Thyroid gland (tissue), 4 donors: ENCODE results near the gene RBM23. TPM values are rescaled to one million over a fixed set of nuclear protein-coding genes. Genes with fewer than 3 reads are reported as not detected.

Source experiments
- DNase-seq, 2 donors: peaks; one replicate each; pipeline ENCODE4 v3.0.0-alpha.2; 2019
- H3K27ac ChIP-seq, 3 donors: fragments of 200-600 bp; sonication (generic); 1 replicate in 2 of 3; 2 replicates in 1 of 3; pipeline ENCODE4 v1.5.1; 2016 to 2019; ENCODE audit warnings: mild to moderate bottlenecking in 1 of 3, moderate library complexity in 1 of 3
- H3K27me3 ChIP-seq: fragments of 200-600 bp; sonication (generic); one replicate; pipeline ENCODE4 v1.5.1; 2019
- H3K36me3 ChIP-seq, 2 donors: fragments of 200-600 bp; sonication (generic); one replicate each; pipeline ENCODE4 v1.5.1; 2016 to 2019
- H3K4me1 ChIP-seq, 2 donors: fragments of 200-600 bp; sonication (generic); one replicate each; pipeline ENCODE4 v1.5.1; 2017 to 2019
- H3K4me3 ChIP-seq, 3 donors: fragments of 200-600 bp; sonication (generic); replicated peaks in 1 of 3; 1 replicate in 2 of 3; 2 replicates in 1 of 3; pipeline ENCODE4 v1.5.1; 2016; ENCODE audit warnings: mild to moderate bottlenecking in 1 of 3
- H3K9me3 ChIP-seq: fragments of 200-600 bp; sonication (generic); one replicate; pipeline ENCODE4 v1.5.1; 2017
- CTCF ChIP-seq, 6 experiments: fragments of 200-600 bp in 3 of 6; fragments of 450-650 bp in 3 of 6; sonication (generic) in 3 of 6; IDR thresholded peaks; one replicate each; pipeline ENCODE4 v1.5.1; 2016 to 2019; ENCODE audit warnings: antibody characterized with exemption in 6 of 6, mild to moderate bottlenecking in 2 of 6, inconsistent platforms in 1 of 6, moderate library complexity in 1 of 6
- POLR2A ChIP-seq, 2 donors: fragments of 450-650 bp; IDR thresholded peaks; one replicate each; pipeline ENCODE4 v1.6.1; 2017; ENCODE audit warnings: antibody characterized with exemption in 2 of 2, mild to moderate bottlenecking in 2 of 2, moderate library complexity in 1 of 2
- WGBS, 2 donors: methylation state at CpG; one replicate each; pipeline ENCODE4 v1.1.5; 2017; 5-methylcytosine and 5-hydroxymethylcytosine counted together
- intact Hi-C: fragments of 100-400 bp; cut with DNase I; formaldehyde crosslinking; loops from one replicate; pipeline ENCODE4 v1.15.1; 2023
- total RNA-seq, 4 donors: library from RNA; depleted of rRNA; stranded (reverse); fragments of >200 nt; gene quantifications; one replicate each; pipeline ENCODE4 v1.2.3, GENCODE V29; 2016

Gene RBM23
- total RNA-seq, 4 donors from 2014 or later: 157 to 1,409 (median 683) TPM

GRCh38 chr14:22896356-22896755 is 22.6 kb downstream of the RBM23 start:
- WGBS, 2 donors: 17 to 18% methylated on average over 5 of the region's 5 CpGs
- peak; percentile 91 to 94 for DNase-seq
- Histone ChIP-seq H3K9me3 (no peaks in the 10 kb centered on the region), H3K4me3 (no peak overlapping the region), H3K4me1 (peaks cover 7 to 15% of the 10 kb centered on the region in 2 donors), H3K27me3 (no peaks in the 10 kb centered on the region), H3K36me3 (peaks cover 8 to 11% of the 10 kb centered on the region in 2 donors), H3K27ac (peak overlapping the region; percentile 37 to 66 (median 50))
- intact Hi-C loops: no loop called here
- TF ChIP-seq POLR2A (IDR thresholded peaks at IDR 0.05) (no peak), CTCF (IDR thresholded peaks at IDR 0.05) (no peak)

- intact Hi-C loops: no loop called here
- 92% methylated on average over 1 of the region's 1 CpG for WGBS, 2 donors
- H3K27me3 ChIP-seq: no peaks in the 10 kb centered on the region
- peaks cover 7 to 15% of the 10 kb centered on the region in 2 donors for H3K4me1 ChIP-seq
- no peaks in the 10 kb centered on the region for H3K9me3 ChIP-seq
- DNase-seq: no peak
- TF ChIP-seq CTCF (IDR thresholded peaks at IDR 0.05): no peak
- no peak overlapping the region for H3K27ac ChIP-seq
- H3K36me3 ChIP-seq: peaks cover 0 to 1% of the 10 kb centered on the region in 2 donors
- H3K4me3 ChIP-seq: no peak overlapping the region
Observed at GRCh38 chr14:22895402-22895801, 23.5 kb downstream of the RBM23 start.

GRCh38 chr14:22893706-22894105 is 25.2 kb downstream of the RBM23 start:
- H3K9me3 ChIP-seq: no peaks in the 10 kb centered on the region
- no peak for TF ChIP-seq POLR2A (IDR thresholded peaks at IDR 0.05)
- no peak for TF ChIP-seq CTCF (IDR thresholded peaks at IDR 0.05)

GRCh38 chr14:22892488-22892887 is 26.5 kb downstream of the RBM23 start:
- Histone ChIP-seq H3K4me3 (no peak overlapping the region), H3K36me3 (no peaks in the 10 kb centered on the region), H3K27me3 (no peaks in the 10 kb centered on the region), H3K27ac (no peak overlapping the region), H3K4me1 (peaks cover 4 to 13% of the 10 kb centered on the region in 2 donors), H3K9me3 (no peaks in the 10 kb centered on the region)
- TF ChIP-seq CTCF (IDR thresholded peaks at IDR 0.05) (no peak), POLR2A (IDR thresholded peaks at IDR 0.05) (no peak)
- intact Hi-C loops: no loop called here
- 83 to 86% methylated on average over 7 of the region's 7 CpGs for WGBS, 2 donors
- DNase-seq: no peak

More at GRCh38 chr14:22893706-22894105, 25.2 kb downstream of the RBM23 start:
- intact Hi-C loops: no loop called here
- DNase-seq: no peak
- H3K36me3 ChIP-seq: no peaks in the 10 kb centered on the region
- no peak overlapping the region for H3K4me3 ChIP-seq
- H3K4me1 ChIP-seq: peaks cover 4 to 7% of the 10 kb centered on the region in 2 donors
- H3K27ac ChIP-seq: no peak overlapping the region
- WGBS, 2 donors: 96% methylated on average over 4 of the region's 4 CpGs
- no peaks in the 10 kb centered on the region for H3K27me3 ChIP-seq

GRCh38 chr14:22890416-22890815 is 28.5 kb downstream of the RBM23 start:
- Histone ChIP-seq H3K27me3 (no peaks in the 10 kb centered on the region), H3K4me3 (no peak overlapping the region), H3K27ac (no peak overlapping the region), H3K9me3 (no peaks in the 10 kb centered on the region), H3K36me3 (no peaks in the 10 kb centered on the region), H3K4me1 (peaks cover 3 to 13% of the 10 kb centered on the region in 2 donors)
- 97% methylated on average over 1 of the region's 1 CpG for WGBS, 2 donors
- TF ChIP-seq CTCF (IDR thresholded peaks at IDR 0.05): no peak
- TF ChIP-seq POLR2A (IDR thresholded peaks at IDR 0.05): no peak
- DNase-seq: no peak
- intact Hi-C loops: no loop called here
